ENCODE data around the gene SGMS1.

SGMS1 gene

GRCh38 chr10:50596456-50596855 is 27.3 kb downstream of the SGMS1 start:
- H4K20me1 ChIP-seq (ENCODE audit: insufficient read depth, low read length) = no peaks in the 10 kb centered on the region
- no peak overlapping the region for H3K9ac ChIP-seq (ENCODE audit: low read length)
- TF ChIP-seq EZH2 (IDR thresholded peaks at IDR 0.05; ENCODE audit: borderline replicate concordance, low read length) = no peak
- no peak overlapping the region for H2AFZ ChIP-seq (ENCODE audit: low read length)
- H3K36me3 ChIP-seq (ENCODE audit: insufficient read depth, low read length) = no peaks in the 10 kb centered on the region
- H3K27ac ChIP-seq (ENCODE audit: low read depth, low read length, poor library complexity, severe bottlenecking) = no peak overlapping the region
- H3K27me3 ChIP-seq (ENCODE audit: insufficient read depth, low read length) = no peaks in the 10 kb centered on the region
- H3K4me3 ChIP-seq (ENCODE audit: low read depth, low read length, poor library complexity, severe bottlenecking) = no peak overlapping the region
- no peaks in the 10 kb centered on the region for H3K4me1 ChIP-seq (ENCODE audit: insufficient read depth, low read length, severe bottlenecking)
- H3F3A ChIP-seq (ENCODE audit: insufficient read depth, low read length) = no peaks in the 10 kb centered on the region
- no peaks in the 10 kb centered on the region for H3K9me2 ChIP-seq (ENCODE audit: low read depth, low read length)
- H3K4me2 ChIP-seq (ENCODE audit: low read length) = no peak overlapping the region
- no peaks in the 10 kb centered on the region for H3K79me2 ChIP-seq (ENCODE audit: insufficient read depth, low read length)
- H3K9me3 ChIP-seq (ENCODE audit: low read length) = no peaks in the 10 kb centered on the region

GRCh38 chr10:50595785-50596184 is 28.0 kb downstream of the SGMS1 start:
- no peaks in the 10 kb centered on the region for H4K20me1 ChIP-seq (ENCODE audit: insufficient read depth, low read length)
- H3K9me3 ChIP-seq (ENCODE audit: low read length) = no peaks in the 10 kb centered on the region
- no peak overlapping the region for H3K27ac ChIP-seq (ENCODE audit: low read depth, low read length, poor library complexity, severe bottlenecking)
- H3K4me2 ChIP-seq (ENCODE audit: low read length) = no peak overlapping the region
- H3K36me3 ChIP-seq (ENCODE audit: insufficient read depth, low read length) = no peaks in the 10 kb centered on the region
- no peaks in the 10 kb centered on the region for H3F3A ChIP-seq (ENCODE audit: insufficient read depth, low read length)
- H3K4me1 ChIP-seq (ENCODE audit: insufficient read depth, low read length, severe bottlenecking) = no peaks in the 10 kb centered on the region
- no peaks in the 10 kb centered on the region for H3K27me3 ChIP-seq (ENCODE audit: insufficient read depth, low read length)
- H3K9me2 ChIP-seq (ENCODE audit: low read depth, low read length) = no peaks in the 10 kb centered on the region
- no peak for TF ChIP-seq CTCF (IDR thresholded peaks at IDR 0.05; ENCODE audit: low read length)
- TF ChIP-seq EZH2 (IDR thresholded peaks at IDR 0.05; ENCODE audit: borderline replicate concordance, low read length) = no peak
- no peak overlapping the region for H2AFZ ChIP-seq (ENCODE audit: low read length)
- no peak overlapping the region for H3K4me3 ChIP-seq (ENCODE audit: low read depth, low read length, poor library complexity, severe bottlenecking)
- no peak overlapping the region for H3K9ac ChIP-seq (ENCODE audit: low read length)
- H3K79me2 ChIP-seq (ENCODE audit: insufficient read depth, low read length) = no peaks in the 10 kb centered on the region

GRCh38 chr10:50593523-50594376 is 30.0 kb downstream of the SGMS1 start:
- Histone ChIP-seq H3K9ac (ENCODE audit: low read length) (no peak overlapping the region), H3K4me2 (ENCODE audit: low read length) (no peak overlapping the region), H3K4me3 (ENCODE audit: low read depth, low read length, poor library complexity, severe bottlenecking) (no peak overlapping the region), H3K9me3 (ENCODE audit: low read length) (no peaks in the 10 kb centered on the region), H3K79me2 (ENCODE audit: insufficient read depth, low read length) (no peaks in the 10 kb centered on the region), H3F3A (ENCODE audit: insufficient read depth, low read length) (no peaks in the 10 kb centered on the region), H3K36me3 (ENCODE audit: insufficient read depth, low read length) (no peaks in the 10 kb centered on the region), H4K20me1 (ENCODE audit: insufficient read depth, low read length) (no peaks in the 10 kb centered on the region), H3K27ac (ENCODE audit: low read depth, low read length, poor library complexity, severe bottlenecking) (no peak overlapping the region), H3K4me1 (ENCODE audit: insufficient read depth, low read length, severe bottlenecking) (no peaks in the 10 kb centered on the region), H3K27me3 (ENCODE audit: insufficient read depth, low read length) (no peaks in the 10 kb centered on the region), H3K9me2 (ENCODE audit: low read depth, low read length) (no peaks in the 10 kb centered on the region), H2AFZ (ENCODE audit: low read length) (no peak overlapping the region)
- no peak for TF ChIP-seq CTCF (IDR thresholded peaks at IDR 0.05; ENCODE audit: low read length)
- TF ChIP-seq EZH2 (IDR thresholded peaks at IDR 0.05; ENCODE audit: borderline replicate concordance, low read length) = no peak

Measured in OCI-LY1 (cell line).